Endothelial cell of umbilical vein (primary cell): ENCODE data around the gene BSND. TPM values are rescaled to one million over a fixed set of nuclear protein-coding genes. Genes with fewer than 3 reads are reported as not detected.

ENCODE experiments used
- BruUV-seq: library from RNA; stranded (reverse); fragments of 400-500 nt; replicated peaks from 2 replicates; lab custom pipeline; 2021; lab: Mats Ljungman, UMichigan
- CTCF ChIA-PET: fragments of 300-600, 350-600 bp; sonication (Branson Sonifier 250); formaldehyde crosslinking; loops from one replicate; lab custom pipeline; 2021; ENCODE audit warnings: antibody characterized with exemption, inconsistent platforms; lab: Charles Lee
- POLR2A ChIA-PET: fragments of 300-600, 350-600 bp; sonication (Branson Sonifier 250); formaldehyde crosslinking; loops from one replicate; lab custom pipeline; 2021; ENCODE audit warnings: antibody characterized with exemption, inconsistent platforms; lab: Charles Lee
- DNase-seq: peaks from one replicate; pipeline ENCODE4 v3.0.0-alpha.2; 2011; ENCODE audit warnings: low read depth, low spot score
- FAIRE-seq: peaks from 2 replicates; lab custom pipeline; 2011; peaks lifted over from hg19 to GRCh38; lab: Jason Lieb, UNC
- H2AFZ ChIP-seq: 2 replicates; pipeline ENCODE4 v1.6.0; 2012; ENCODE audit warnings: low read depth, low read length, control low read depth, inconsistent platforms
- H3K27ac ChIP-seq: 2 replicates; pipeline ENCODE4 v1.5.1; 2011; ENCODE audit warnings: low read depth, mild to moderate bottlenecking, control low read depth, low read length, moderate library complexity; ENCODE audit not compliant: insufficient read depth
- H3K27me3 ChIP-seq, 2 experiments: 2 replicates each; pipeline versions ENCODE4 v1.6.0 to v1.6.1; 2011; ENCODE audit warnings: low read length in 2 of 2, mixed read lengths in 1 of 2; ENCODE audit not compliant: control insufficient read depth in 2 of 2, insufficient read depth in 2 of 2
- H3K36me3 ChIP-seq, 2 experiments: 2 replicates in 1 of 2; 3 replicates in 1 of 2; pipeline ENCODE4 v1.5.1; 2011; ENCODE audit warnings: low read length in 2 of 2, mild to moderate bottlenecking in 1 of 2, moderate library complexity in 1 of 2; ENCODE audit not compliant: control insufficient read depth in 2 of 2, insufficient read depth in 2 of 2; ENCODE audit errors: extremely low read depth in 1 of 2
- H3K4me1 ChIP-seq: 3 replicates; pipeline ENCODE4 v1.5.1; 2011; ENCODE audit warnings: mild to moderate bottlenecking, low read length; ENCODE audit not compliant: control insufficient read depth, insufficient read depth; ENCODE audit errors: extremely low read depth
- H3K4me2 ChIP-seq: 2 replicates; pipeline ENCODE4 v1.6.1; 2011; ENCODE audit warnings: low read length, control low read depth, mixed read lengths; ENCODE audit not compliant: insufficient read depth
- H3K4me3 ChIP-seq, 3 experiments: fragments of 200-600 bp in 1 of 3; sonication (generic), shearing (Covaris generic) in 1 of 3; replicated peaks in 1 of 3; 2 replicates each; pipeline ENCODE4 v1.5.1; 2011 to 2016; ENCODE audit warnings: control low read depth in 3 of 3, low read length in 3 of 3, mild to moderate bottlenecking in 2 of 3, inconsistent platforms in 1 of 3, low read depth in 1 of 3, moderate library complexity in 1 of 3; ENCODE audit not compliant: insufficient read depth in 1 of 3
- H3K79me2 ChIP-seq: 2 replicates; pipeline ENCODE4 v1.6.0; 2012; ENCODE audit warnings: low read length, inconsistent platforms; ENCODE audit not compliant: control insufficient read depth, insufficient read depth
- H3K9ac ChIP-seq: replicated peaks from 2 replicates; pipeline ENCODE3; 2011; ENCODE audit warnings: low read length, control low read depth; ENCODE audit not compliant: insufficient read depth; ENCODE audit errors: extremely low read depth
- H3K9me1 ChIP-seq: replicated peaks from 3 replicates; pipeline ENCODE4 v1.6.0; 2011; ENCODE audit warnings: mild to moderate bottlenecking, low read length; ENCODE audit not compliant: control insufficient read depth, insufficient read depth; ENCODE audit errors: extremely low read depth
- H3K9me3 ChIP-seq: replicated peaks from 2 replicates; pipeline ENCODE4 v1.5.1; 2012; ENCODE audit warnings: low read length, inconsistent platforms; ENCODE audit not compliant: control insufficient read depth, insufficient read depth
- H4K20me1 ChIP-seq: replicated peaks from 2 replicates; pipeline ENCODE3; 2011; ENCODE audit warnings: mild to moderate bottlenecking, low read length; ENCODE audit not compliant: control insufficient read depth, insufficient read depth; ENCODE audit errors: extremely low read depth
- CTCF ChIP-seq, 2 donors: IDR thresholded peaks; 1 replicate in 1 of 2; 2 replicates in 1 of 2; pipeline ENCODE4 v1.5.1; 2011; ENCODE audit warnings: low read length in 2 of 2, mild to moderate bottlenecking in 2 of 2, moderate library complexity in 2 of 2, control low read depth in 1 of 2, inconsistent platforms in 1 of 2, low read depth in 1 of 2; ENCODE audit not compliant: insufficient read depth in 1 of 2; ENCODE audit errors: extremely low read depth in 1 of 2
- EZH2 ChIP-seq: IDR thresholded peaks from 2 replicates; pipeline ENCODE4 v1.6.1; 2012; ENCODE audit warnings: borderline replicate concordance, low read depth, mild to moderate bottlenecking, moderate library complexity, low read length, inconsistent platforms; ENCODE audit not compliant: severe bottlenecking
- FOS ChIP-seq: IDR thresholded peaks from 2 replicates; pipeline ENCODE4 v1.6.1; 2011; ENCODE audit warnings: mild to moderate bottlenecking, low read length, moderate library complexity, borderline replicate concordance; ENCODE audit not compliant: insufficient read depth
- GATA2 ChIP-seq: IDR thresholded peaks from 2 replicates; pipeline ENCODE4 v1.7.0; 2011; ENCODE audit warnings: low read depth, mild to moderate bottlenecking, moderate library complexity, mixed read lengths, low read length; ENCODE audit not compliant: insufficient read length, insufficient read depth
- JUN ChIP-seq: IDR thresholded peaks from 2 replicates; pipeline ENCODE4 v1.6.1; 2011; ENCODE audit warnings: borderline replicate concordance, low read depth; ENCODE audit not compliant: insufficient read length, insufficient read depth
- MYC ChIP-seq: IDR thresholded peaks from one replicate; pipeline ENCODE4 v1.6.1; 2011; ENCODE audit warnings: mild to moderate bottlenecking, low read depth, low read length
- POLR2A ChIP-seq: IDR thresholded peaks from 2 replicates; pipeline ENCODE4 v1.6.1; 2012; ENCODE audit warnings: low read depth, mild to moderate bottlenecking, control low read depth, low read length
- POLR2AphosphoS5 ChIP-seq: IDR thresholded peaks from 2 replicates; pipeline ENCODE4 v1.6.1; 2012; ENCODE audit warnings: low read depth, mild to moderate bottlenecking, control low read depth, low read length, moderate library complexity; ENCODE audit not compliant: insufficient read depth
- dilution Hi-C: fragments of 300-500 bp; cut with MboI; formaldehyde crosslinking; loops from one replicate; pipeline ENCODE4 v1.15.0; 2019; ENCODE audit warnings: low sequenced_read_pairs; ENCODE audit not compliant: extremely low pct_ligation_motif_present
- intact Hi-C: fragments of 100-400 bp; cut with micrococcal nuclease; formaldehyde crosslinking; loops from one replicate; pipeline ENCODE4 v1.10.0; 2022
- polyA plus RNA-seq, 4 experiments: library from polyadenylated mRNA; depleted of rRNA in 3 of 4; stranded (reverse) in 3 of 4; unstranded in 1 of 4; fragments of >200 nt; gene quantifications; 2 replicates each; pipeline versions ENCODE4 v1.2.1 to v1.2.3, GENCODE V29; 2011 to 2012; ENCODE audit warnings: missing spikeins in 1 of 4
- total RNA-seq: library from RNA; stranded (reverse); gene quantifications from 2 replicates; pipeline ENCODE4 v1.2.3, GENCODE V29; 2021
- TF ChIP-seq, protein P1 (sequence below): IDR thresholded peaks from 2 replicates; pipeline ENCODE4 v1.6.1; 2011; ENCODE audit not compliant: insufficient read depth, insufficient read length

Gene BSND
- total and polyA plus RNA-seq, 2 donors (not counting 3 experiments of a cell fraction or from before 2014, with no cell fraction given) = not detected

DNA sequence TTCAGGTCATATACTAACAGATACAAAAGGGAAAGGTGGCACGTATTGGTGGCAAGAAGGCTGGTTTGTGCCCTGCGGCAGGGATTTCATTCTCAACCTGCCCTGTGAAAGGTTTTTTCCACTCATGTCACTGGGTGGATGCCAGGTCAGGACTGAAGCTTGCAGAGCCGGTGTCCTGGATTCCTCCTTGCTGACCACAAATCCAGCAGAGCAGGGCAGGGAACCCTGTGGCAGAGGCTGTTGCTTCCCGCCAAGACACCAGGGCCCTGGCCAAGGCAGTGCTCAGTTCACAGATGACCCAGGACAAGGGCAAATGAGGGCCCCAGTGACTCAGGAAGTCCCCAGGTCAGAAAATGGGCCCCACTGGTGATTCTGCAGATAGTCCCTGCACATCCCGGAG, 16.4 kb downstream of the BSND start:
- no TSS peak for BruUV-seq
- TF ChIP-seq MYC = no peak
- TF ChIP-seq CTCF (IDR thresholded peaks at IDR 0.05; ENCODE audit: extremely low read depth in 1 of 2, insufficient read depth in 1 of 2, low read depth in 1 of 2, low read length in 2 of 2) = no peak
- no peak for TF ChIP-seq EZH2
- TF ChIP-seq GATA2 = no peak
- TF ChIP-seq FOS = no peak
- TF ChIP-seq JUN = no peak
- TF ChIP-seq POLR2A = no peak
- TF ChIP-seq, protein P1, sequence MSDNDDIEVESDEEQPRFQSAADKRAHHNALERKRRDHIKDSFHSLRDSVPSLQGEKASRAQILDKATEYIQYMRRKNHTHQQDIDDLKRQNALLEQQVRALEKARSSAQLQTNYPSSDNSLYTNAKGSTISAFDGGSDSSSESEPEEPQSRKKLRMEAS = no peak
- no peak for TF ChIP-seq POLR2AphosphoS5
- intact Hi-C loops = no loop called here
- CTCF ChIA-PET = interaction anchor here (9.7 kb wide), 1 partner anchor 68 kb away, joined by 587 read pairs; no protein-coding TSS in a partner anchor
- FAIRE-seq (no peak), DNase-seq (no peak)
- Histone ChIP-seq H3K79me2 (no peaks in the 10 kb centered on the region), H3K9ac (no peak overlapping the region), H3K27me3 (peaks cover 4 to 24% of the 10 kb centered on the region in 2 experiments), H2AFZ (no peak overlapping the region), H4K20me1 (no peaks in the 10 kb centered on the region), H3K9me3 (no peaks in the 10 kb centered on the region), H3K4me3 (no peak overlapping the region), H3K4me1 (no peaks in the 10 kb centered on the region), H3K4me2 (no peak overlapping the region), H3K36me3 (no peaks in the 10 kb centered on the region), H3K27ac (no peak overlapping the region), H3K9me1 (no peaks in the 10 kb centered on the region)
- dilution Hi-C loops = no loop called here
- POLR2A ChIA-PET = no interaction called here
